Stimulated activated CD4-positive, alpha-beta T cell treated with anti-CD3 and anti-CD28 coated beads, Interleukin-12 subunit alpha, Interleukin-12 subunit beta, amount 100 ng/mL, for 48 hours (primary cell): ENCODE data around the gene RASA3.

Experiments used
- DNase-seq, 3 donors: peaks; one replicate each; pipeline ENCODE4 v3.0.0-alpha.2; 2020; ENCODE audit warnings: low read depth in 2 of 3, low spot score in 1 of 3

RASA3 gene

DNA sequence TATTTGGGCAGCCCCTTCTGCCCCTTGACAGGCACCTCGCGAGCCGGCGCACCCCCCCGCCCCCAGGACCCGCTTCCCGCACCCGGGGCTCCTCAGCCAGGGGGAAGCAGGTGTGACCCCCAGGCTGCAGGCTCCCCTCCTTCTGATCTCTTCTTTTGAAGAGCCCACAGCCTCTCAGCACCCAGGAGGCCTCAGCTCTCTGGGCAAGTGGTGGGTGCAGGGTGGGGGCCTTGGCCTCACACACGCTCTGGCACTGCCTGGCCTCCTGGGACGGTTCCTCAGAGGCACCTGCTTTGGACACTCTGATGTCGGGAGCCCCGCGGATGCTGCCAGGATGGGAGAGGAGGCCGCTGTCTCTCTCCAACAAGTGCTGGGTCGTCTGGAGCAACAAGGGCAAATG is 157.0 kb downstream of the RASA3 start:
- DNase-seq = no peak

DNA sequence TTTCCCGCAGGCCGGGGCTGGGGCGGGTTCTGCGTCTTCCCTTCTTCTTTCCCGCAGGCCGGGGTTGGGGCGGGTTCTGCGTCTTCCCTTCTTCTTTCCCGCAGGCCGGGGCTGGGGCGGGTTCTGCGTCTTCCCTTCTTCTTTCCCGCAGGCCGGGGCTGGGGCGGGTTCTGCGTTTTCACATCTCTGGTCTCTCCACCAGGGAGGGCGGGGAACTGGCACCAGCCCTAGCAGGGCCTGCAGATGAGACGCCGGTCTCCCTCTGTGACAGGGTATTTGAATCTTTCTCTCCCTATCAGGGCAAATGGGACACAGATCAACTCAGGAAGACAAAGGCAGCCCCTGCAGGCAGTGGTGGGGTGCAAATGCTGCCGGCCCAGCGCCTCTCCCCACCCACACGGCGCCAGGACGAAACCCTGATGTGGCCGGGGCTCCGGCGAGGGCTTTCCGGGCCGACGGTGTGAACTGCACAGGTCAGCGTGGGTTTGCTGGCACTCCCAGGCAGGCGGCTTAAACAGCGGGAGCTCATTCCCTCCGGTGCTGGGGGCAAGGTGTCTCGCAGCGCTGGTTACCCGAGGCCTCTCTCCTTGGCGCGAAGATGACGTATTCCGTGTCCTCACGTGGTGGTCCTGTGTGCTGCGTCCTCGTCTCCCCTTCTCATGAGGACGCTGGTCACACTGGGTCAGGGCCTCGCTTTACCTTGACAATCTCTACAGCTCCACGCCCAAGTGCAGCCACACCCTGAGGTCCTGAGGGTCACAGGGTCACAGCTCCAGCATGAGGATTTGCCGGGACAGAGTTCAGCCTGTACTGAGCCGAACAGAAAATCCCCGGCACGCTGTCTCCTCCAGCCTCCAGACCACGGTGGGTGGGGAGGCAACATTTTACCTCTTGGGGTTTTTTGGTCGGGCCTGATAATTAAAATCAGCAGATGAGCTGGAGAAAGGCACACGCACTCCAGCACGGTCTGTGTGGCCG is 157.8 kb downstream of the RASA3 start:
- DNase-seq = no peak

DNA sequence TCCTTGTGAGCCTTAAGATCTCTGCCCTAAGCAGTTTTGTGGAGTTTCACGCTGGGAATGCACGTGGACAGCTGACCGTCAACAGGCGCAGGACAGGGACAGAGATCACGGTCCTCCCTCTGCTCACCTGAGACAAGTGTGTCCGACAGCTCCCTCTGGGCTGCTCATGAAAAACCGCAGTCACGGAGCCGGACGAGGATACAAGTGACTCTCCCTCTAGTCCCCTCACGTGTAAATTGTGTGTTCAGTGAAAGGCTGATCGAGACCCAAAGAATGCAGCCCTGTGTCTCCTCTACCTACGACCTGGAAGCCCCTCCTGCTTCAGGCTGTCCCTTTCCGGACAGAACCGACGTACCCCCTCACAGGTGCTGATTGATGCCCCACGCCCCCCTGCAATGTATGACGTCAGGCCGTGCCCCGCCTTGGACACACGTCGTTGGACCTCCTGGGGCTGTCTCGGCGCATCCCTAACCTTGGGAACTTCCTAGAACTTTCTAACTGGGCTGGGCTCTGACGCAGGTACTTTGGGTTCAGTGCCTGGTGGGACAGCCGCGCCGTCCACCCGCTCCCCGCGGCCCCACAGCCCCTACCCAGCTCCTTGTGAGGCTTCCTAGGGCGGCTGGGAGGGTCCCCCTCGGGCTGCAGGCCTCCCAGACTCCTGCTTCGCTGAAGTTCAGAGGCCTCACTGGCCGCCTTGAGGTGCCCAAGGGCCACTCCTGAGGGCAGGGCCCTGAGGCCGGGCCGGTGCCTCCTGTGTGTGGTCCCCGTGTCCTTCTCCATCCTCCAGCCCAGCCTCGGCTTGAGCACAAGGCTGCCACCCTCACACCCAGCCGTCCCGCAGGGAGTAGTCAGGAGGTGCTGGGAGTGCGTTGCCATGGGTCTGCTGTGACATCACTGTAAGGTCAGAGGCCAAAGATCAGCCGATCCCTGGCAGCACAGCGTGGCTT is 158.9 kb downstream of the RASA3 start, which contains the start of gene C13orf46:
Gene C13orf46, minus strand, starts transcription at position 859 of the 947 bp plus-strand sequence. Its CDS starts 79 bp downstream, at position 780.
- no peak for DNase-seq

DNA sequence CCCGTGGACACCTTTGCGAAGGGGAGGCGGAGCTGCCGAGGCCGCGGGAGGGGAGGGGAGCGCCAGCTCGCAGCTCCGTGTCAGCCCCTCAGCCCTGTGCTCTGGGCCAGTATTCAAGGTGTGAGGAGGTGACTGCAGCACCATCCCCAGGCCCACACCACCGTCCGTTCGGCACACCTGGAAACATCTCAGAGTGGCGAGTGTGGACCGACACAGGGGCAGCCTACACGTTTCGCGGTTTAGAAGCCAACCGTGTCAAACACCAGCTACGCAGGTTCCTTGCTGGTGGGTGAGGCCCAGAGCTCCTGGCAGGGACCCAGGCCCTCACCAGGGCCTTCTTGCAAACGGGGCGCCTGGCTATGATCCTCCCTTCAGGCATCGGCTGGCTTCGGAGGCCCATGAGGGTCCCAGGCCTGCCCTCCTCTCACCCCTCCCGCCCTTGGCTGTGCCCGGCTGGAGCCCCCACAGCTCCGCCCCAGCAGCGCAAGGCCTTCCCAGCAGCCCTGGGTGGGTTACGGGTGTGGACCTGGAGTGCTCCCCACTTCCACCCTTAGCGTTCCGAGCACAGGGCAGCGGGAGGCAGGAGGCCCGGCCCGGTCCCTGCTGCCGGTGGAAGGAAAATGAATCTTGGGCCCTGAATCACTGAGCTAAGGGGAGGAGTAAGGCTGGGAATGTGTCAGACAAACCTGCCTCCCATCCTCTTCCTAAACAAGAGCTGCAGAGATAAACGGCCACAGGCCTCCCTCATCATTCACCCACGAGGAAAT is 159.8 kb downstream of the RASA3 start:
- DNase-seq = no peak

DNA sequence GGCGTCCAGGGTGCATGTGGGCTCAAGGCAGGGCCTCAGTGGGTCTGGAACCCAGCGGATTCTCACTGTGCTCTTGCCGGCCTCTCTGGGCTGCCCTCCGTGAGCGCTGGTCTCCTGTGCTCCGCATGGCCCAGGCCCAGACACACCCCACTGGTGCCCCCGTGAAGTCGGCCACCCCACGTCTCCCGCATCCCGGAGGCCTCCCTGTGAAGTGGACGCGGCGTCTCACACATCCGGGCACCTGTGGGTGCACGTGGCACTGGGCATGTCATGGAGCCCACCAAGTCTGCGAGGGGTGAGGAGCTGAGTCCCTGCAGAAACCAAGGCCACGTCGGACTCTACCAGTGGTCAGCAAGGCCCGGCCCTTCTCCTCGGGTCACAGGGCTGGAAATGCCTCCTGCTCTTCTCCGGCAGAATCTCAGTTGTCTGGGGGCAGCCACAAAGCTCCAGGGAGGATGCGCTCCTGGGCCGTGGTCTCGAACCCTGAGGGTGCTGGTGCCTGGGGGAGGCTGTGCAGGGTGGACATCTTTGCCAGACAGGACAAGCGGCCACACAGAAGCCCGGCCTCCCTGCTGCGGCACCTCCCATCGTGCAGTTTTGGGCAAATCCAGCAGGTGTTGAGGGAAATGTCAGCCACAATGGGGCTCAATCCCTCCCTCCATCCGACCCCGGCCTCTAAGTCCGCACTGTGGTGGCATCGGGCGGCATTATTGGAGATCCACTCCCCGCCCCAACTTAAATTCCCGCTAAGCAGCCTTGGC is 160.8 kb downstream of the RASA3 start:
- DNase-seq = no peak

DNA sequence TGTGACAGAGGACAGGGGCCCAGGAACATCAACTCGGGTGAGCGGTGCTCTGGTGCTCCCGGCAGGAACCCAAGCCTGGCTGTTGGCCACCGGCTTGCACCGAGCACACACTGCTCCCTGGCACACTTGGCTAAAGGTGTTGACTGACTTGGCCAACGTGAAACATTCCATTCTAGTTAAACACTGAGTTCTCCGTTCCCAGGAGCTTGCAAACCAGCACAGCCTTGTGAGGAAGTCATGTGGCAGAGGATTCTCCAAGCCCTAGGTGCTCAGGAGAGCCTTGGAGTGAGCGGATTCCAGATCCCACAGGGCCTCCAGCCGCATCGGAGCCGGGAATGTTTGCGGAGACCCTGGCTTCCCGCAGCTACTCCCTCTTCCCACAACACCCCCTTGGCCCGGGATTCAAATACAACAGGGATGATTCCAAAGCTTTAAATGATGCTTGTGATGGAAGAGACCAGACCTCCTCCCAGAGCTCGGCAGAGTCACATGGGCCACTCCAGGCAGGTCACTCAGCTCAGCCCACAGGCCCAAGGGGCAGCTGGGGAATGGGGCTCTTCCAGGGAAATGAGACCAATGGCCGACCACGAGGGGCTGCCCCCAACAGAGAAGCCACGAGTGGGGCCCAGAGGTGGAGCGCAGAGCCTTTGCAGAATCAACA is 161.5 kb downstream of the RASA3 start:
- DNase-seq = no peak

DNA sequence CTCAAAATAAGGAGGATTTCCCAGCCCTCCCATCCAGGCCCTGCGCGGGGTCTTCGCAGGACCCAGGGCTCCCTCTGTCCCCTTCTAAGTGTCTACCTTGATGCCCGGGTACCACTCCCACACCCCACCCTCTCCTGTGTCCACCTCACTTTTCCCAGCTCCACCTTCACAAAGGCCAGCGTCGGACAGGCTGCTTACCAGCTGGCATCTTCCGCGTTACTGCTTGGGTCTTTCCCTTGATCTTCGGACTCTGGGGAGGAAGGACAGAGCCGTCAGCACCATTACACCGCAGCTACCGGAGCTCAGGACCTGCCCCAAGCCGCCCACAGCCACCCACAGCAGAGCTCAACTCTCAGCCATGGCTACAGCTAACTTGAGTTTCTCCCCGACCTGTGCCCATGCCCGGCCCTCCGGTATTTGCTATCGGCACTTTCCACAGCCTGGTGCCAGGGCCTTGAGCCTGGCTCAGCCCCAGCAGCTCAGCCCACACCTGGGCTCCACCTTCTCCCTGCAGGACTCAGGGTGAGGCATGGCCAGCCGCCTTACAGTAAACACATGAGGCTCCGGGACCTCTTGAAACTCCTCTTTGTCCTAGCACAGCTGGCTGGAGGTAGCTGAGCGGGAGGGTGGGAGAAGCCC is 162.3 kb downstream of the RASA3 start:
- DNase-seq = no peak

DNA sequence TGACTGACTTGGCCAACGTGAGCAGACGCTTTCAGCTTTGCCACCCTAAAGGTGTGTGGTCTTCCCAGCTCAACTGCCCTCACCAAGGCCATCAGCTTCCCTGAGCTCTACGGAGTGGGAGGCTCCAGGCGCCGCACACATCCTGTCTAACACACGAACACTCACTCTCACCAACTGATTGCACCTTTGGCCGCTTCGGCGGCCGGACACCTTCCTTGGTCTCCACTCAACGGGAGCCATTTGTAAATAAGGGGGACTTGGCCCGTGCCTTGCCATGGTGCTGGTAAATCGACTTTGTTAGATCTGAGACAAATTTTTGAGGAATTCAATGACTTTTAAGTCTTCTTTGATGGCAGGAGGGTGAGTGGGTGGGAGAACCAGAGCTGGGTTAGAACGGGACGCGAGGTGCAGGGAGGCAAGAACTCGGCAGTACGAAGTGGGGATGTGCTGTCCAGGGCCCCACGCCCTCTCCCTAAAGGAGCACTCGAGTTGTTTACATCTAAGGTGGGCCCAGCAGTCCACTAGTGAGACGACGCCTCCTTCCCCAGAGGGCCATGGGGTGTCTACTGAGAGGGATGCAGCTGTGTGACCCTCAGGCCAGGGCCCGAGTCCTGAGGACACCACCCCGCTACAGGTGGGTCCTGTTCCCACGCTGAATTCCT is 163.0 kb downstream of the RASA3 start:
- no peak for DNase-seq

DNA sequence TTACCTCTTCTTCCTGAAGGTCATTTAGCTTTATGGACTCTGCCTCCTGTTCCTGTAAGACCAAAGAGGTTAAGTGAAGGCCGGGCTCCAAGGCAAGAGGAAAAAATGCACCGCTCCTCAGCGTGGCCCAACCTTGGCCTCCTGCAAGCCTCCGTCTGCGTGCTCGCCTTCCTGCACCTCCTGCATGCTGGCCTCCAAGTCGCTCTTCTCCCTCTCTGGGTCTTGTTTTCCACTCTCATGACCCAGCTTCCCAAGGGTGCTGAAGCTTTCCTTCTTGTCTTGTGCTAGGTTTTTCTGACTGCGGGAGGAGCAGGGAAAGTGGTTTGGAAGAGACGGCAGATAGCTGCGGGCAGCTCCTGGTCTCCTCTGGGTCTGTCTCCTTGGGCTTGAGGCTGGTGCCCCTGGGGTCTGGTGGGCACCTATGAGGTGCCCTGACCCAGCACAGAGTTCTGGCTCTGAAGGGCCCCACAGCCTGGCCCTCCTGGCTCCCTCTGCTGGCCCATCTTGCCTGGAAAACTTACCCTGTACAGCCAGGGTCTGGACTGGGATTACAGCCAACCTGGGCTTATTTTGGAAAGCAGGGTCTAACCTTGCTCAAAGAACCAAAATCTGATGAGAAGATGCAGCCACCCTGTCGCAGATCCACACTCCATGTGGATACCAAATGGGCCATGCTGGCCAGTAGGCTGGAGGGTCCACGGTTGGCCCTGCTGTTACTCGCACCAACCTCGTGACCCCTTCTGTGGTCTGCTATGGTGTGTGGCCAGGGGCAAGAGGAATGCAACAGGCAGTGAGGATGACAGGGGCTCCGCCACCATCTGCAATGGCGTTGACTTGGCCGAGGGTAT is 163.7 kb downstream of the RASA3 start:
- DNase-seq = no peak

DNA sequence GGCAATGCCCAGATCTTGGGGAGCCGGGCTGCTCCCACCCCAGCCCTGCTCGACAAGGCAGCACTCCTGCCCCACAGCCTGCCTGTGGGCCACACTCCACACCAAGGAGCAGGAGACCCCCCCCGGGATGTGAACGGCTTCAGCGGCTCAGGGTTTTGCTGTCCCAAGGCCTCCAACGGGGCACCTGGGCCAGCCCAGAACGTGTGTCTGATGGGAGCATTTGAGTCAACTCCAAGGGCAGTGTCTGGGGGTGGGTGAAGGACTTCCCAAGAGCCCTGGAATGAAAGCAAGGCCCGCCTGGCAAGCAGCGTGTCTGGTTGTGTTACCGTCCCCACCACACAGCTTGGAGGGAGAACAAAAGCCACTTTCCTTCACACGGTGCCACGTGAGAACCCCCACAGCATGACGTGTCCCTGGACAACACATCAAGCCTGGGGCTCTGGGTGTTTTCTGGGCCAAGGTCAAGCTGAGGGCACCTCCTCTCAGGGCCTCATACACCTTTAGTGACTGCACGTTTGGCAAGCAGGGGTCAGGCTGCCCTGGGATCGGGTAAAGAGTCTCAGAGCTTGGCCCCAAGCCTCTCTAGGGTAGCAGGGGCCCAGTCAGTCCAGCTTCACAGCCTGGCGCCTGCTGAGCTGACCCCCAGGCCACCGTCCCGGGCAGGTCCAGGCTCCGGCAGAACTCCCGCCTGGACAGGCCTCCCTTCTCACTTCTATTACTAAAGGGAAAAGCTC is 164.5 kb downstream of the RASA3 start:
- DNase-seq = no peak

DNA sequence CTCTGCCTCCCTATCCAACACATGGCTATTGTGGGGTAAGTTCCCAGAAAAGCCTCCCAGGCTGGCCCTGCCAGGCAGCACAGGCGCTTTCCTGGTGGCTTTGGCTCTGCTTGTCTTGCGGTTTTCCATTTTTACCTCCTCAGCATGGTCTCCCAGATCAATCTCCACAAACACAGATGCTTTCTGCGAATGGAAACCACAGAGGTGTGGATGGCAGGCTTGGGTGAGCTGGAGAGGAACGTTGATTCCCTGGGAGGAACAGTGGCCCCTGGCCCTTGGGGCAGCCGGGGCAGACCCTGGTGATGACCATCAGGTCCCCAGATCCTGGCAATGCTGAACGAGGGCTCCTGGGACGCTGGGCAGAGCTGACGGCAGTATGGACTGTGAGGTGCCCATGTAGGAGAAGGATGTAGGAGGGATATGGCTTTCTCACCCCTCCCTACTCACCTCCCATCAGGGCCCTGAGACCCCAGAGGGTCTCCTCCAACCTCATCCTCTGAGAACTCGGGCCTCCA is 165.2 kb downstream of the RASA3 start:
- no peak for DNase-seq

DNA sequence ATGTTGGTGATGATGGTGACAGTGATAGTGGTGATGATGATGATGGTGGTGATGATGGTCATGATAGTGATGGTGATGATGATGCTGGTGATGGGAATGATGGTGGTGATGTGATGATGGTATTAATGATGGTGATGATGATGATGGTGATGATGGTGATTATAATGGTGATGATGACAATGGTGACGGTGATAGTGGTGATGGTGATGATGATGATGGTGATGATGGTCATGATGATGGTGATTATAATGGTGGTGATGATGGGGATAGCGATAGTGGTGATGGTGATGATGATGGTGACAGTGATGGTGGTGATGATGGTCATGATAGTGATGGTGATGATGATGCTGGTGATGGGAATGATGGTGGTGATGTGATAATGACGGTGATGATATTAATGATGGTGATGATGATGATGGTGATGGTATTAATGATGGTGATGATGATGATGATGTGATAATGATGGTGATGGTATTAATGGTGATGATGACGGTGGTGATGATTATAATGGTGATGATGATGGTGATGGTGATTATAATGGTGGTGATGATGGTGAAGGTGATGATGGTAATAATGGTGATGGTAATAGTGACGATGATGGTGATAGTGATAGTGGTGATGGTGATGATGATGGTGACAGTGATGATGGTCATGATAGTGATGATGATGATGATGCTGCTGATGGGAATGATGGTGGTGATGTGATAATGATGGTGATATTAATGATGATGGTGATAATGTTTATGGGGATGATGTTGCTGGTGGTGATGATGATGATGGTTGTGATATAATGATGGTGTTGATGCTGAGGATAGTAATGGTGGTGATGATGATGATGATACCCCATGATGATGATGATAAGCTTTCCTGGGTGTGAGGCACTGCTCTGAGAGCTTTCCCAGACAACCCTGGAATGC is 166.2 kb downstream of the RASA3 start:
- no peak for DNase-seq

DNA sequence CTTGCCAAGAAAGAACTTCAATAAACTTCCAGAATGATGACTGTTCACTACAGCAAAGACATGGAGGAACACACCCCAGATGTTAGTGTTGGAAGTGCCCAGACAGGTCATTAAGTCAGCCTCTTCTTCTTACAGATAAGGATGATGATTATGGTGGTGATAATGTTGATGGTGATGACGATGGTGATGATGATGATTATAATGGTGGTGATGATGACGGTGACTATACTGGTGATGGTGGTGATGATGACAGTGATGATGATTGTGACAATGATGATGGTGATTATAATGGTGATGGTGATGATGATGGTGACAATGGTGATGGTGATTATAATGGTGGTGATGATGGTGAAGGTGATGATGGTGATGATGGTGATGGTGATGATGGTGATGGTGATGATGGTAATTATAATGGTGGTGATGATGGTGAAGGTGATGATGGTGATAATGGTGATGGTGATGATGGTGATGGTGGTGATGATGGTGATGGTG is 167.0 kb downstream of the RASA3 start:
- no peak for DNase-seq

DNA sequence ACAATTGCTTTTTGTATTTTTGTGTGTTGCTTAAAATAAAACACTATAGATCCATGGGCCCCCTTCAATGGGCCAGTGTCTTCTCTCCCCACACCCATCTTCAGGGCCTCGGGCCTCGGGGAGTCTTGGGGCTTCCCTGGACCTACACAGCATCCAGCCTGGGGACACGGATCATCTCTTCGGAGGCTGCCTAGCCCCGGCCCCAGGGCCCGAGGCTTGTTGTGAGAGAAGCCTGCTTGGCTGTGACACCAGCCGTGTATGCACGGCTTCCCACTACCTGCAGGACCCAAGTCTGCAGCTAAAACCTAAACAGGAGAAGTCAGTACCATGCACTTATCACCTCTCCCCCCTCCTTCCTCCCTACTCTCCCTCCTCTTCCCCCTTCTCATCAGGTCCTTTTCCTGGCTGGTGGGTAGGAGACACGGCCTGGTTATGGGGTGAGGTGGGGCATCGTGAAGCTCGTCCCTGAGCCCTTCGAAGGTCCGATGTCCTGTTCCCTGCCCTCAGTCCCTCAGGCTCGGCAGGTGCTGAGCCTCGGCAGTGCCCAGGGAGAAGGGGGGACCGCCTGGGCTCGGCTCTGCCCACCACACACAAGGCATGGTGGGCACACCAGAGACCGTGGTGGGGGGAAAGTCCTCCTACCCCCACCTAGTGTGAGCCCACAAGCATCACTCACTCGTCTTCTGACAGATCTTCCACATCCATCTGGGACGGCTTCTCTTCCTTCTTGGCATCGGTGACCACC is 168.0 kb downstream of the RASA3 start:
- no peak for DNase-seq

DNA sequence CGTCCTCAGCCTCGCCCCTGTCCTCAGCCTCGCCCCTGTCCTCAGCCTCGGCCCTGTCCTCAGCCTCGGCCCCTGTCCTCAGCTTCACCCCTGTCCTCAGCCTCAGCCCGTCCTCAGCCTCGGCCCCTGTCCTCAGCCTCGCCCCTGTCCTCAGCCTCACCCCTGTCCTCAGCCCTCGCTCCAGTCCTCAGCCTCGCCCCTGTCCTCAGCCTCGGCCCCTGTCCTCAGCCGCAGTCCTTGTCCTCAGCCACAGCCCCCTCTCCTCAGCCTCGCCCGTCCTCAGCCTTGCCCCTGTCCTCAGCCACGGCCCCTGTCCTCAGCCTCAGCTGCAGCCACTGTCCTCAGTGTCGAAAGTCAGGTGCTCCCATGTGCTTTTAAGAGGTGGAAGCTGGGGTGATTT is 169.0 kb downstream of the RASA3 start:
- DNase-seq = no peak
